ENCODE results near the gene GRM7. TPM values are rescaled to one million over a fixed set of nuclear protein-coding genes. Genes with fewer than 3 reads are reported as not detected.

The GRM7 gene
- total RNA-seq, 1 donor from 2014 or later: 0.16 TPM

DNA sequence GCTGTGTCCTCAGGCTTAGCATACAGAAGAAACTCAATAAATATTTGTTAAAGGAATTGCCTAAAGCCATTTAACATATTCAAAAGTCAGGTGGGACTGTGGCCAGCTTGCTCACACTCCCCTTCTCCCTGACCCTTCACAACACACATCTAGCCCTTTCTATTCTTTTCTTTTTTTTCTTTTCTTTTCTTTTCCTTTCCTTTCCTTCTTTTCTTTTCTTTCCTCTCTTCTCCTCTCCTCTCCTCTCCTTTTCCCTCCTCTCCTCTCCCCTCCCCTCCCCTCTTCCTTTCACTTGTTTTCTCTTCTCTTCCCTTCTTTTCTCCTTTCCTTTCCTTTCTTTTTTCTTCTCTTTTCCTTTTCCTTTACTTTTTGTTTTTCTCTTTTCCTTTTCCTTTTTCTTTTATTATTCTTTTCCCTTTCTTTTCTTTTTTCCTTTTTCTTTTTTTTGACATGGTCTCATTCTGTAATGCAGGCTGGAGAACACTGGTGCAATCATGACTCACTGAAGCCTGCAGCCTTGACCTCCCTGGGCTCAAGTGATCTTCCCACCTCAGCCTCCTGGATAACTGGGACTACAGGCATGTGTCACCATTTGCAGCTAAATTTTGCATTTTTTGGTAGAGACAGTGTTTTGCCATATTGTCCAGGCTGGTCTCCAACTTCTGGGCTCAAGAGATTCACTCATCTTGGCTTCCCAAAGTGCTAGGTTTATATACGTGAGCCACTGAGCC, 377.8 kb downstream of the GRM7 start:
- DNase-seq (ENCODE audit: low spot score): no peak

GRCh38 chr3:7241584-7242302, 380.8 kb downstream of the GRM7 start:
- DNase-seq (ENCODE audit: low spot score): no peak

- DNase-seq (ENCODE audit: low spot score): no peak
These were observed 381.4 kb downstream of the GRM7 start for GRCh38 chr3:7242303-7242635.

- no peak for DNase-seq (ENCODE audit: low spot score)
These were observed 388.7 kb downstream of the GRM7 start for GRCh38 chr3:7249493-7250076.

- DNase-seq (ENCODE audit: low spot score): no peak
These were observed 393.3 kb downstream of the GRM7 start for GRCh38 chr3:7254251-7254650.

GRCh38 chr3:7260975-7261374, 400.1 kb downstream of the GRM7 start:
- no peak for DNase-seq (ENCODE audit: low spot score)

GRCh38 chr3:7263347-7264195, 402.7 kb downstream of the GRM7 start:
- DNase-seq (ENCODE audit: low spot score): no peak

DNA sequence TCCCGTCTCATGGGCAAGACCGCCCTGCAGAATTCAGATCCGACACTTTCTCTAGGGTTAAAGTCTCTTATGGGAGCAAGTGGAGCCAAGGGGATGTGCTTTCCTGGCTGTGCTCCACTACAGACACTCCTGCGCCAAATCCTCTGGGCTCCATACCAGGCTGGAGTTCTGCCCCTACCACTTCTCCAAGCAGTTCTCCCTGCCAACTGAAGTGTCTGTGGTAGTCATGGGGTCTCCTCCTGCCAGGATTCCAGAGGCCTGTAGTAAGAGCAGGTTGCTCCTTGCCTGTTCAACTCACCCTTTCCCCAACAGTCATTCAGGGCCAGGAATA, 403.2 kb downstream of the GRM7 start:
- DNase-seq (ENCODE audit: low spot score): no peak

- DNase-seq (ENCODE audit: low spot score): no peak
These were observed 404.8 kb downstream of the GRM7 start for GRCh38 chr3:7265736-7266135.

DNA sequence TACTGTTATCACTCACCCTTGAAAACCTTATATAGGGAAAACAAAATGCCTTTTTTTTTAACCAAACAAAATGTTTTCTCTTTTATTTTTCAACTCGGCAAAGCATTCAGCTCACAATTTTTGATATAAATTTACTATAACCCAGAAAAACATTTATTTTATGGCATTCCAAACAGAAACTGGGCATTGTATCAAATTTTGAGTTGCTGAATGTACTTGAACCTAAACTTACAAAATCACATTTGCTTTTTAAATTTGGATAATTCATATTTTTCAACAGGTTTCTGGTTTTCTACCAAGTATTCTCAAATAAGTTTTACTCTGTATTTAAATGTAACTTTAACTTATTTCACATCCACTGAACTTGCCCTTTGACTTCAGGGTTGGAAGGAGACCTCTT, 405.6 kb downstream of the GRM7 start:
- DNase-seq (ENCODE audit: low spot score): no peak

DNA sequence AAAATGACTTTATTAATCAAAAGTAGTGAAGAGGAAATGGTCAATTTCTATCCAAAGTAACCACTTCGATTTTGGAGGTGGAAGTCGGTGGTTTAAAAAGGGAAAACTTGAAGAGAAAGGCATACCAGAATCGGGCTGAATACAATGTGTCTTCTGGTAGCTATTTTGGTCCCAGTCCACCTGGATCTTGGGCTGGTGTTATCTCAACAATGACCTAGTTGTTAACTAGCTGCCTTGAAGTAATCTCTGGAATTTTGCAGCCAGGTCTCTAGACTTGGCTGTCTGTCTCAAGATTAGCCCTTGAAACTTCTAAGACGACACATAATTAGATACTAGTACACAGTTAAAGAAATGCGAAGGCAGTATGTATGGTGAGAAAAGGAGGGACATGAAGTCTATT, 409.8 kb downstream of the GRM7 start:
- DNase-seq (ENCODE audit: low spot score): no peak

- DNase-seq (ENCODE audit: low spot score): no peak
These were observed 410.7 kb downstream of the GRM7 start for GRCh38 chr3:7271631-7272030.

DNA sequence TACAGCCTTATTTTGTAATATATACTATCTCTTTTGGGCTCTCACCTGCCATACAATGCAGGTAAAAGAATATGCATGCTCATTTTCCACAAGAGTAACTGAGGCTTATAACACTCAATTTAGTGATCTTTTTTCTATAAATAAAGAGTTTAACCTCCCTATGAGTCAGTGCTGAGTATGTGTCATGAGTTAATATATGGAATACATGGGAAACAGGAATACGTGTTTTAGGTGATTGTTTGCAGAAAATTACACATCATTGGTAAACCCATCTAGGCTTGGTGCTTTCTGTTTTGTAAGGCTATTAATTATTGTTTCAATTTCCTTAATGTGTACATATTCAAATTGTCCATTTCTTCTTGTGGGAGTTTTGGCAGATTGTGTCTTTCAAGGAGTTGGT, 411.3 kb downstream of the GRM7 start:
- DNase-seq (ENCODE audit: low spot score): no peak

DNA sequence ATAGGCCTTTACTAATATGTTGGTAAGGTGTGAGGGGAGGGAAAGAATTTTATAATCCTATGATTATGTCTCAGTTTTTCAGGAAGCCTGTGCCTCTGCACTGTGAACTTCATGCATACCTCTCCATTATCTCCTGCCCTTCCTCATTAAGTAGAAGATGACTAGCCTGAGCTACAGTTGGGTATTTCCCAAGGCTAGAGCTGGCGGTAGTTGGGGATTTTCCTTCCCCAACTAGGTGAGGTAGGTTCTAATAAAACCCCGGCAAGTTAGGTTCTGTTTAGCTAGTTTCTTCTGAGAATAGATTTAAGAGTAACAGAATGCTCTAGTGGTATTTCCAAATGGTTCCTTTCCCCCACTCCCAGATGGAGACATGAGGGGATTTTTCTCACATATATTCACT, 414.5 kb downstream of the GRM7 start:
- no peak for DNase-seq (ENCODE audit: low spot score)

- DNase-seq (ENCODE audit: low spot score): no peak
These were observed 419.4 kb downstream of the GRM7 start for GRCh38 chr3:7280318-7280717.

GRCh38 chr3:7282988-7283387, 422.1 kb downstream of the GRM7 start:
- no peak for DNase-seq (ENCODE audit: low spot score)

GRCh38 chr3:7285505-7285904, 424.6 kb downstream of the GRM7 start:
- DNase-seq (ENCODE audit: low spot score): no peak

DNA sequence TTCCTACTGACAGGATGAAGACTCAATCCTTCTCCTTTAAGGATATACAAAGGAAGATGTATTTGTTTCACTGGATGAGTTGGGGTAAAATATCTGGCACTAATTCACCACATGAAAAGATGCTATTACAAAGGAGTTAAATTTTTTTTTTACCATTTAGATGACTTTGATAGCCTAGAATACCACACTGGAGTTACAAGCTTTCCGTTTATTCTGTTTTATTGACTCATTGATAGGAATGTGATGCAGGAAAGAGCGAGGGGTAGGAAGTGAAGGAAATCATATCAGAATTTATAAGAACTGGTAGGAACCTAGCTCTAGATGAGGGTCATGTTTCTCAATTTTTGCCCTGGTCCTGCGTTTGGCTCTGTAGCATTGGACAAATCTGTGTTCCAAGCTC, 427.2 kb downstream of the GRM7 start:
- DNase-seq (ENCODE audit: low spot score): no peak

DNA sequence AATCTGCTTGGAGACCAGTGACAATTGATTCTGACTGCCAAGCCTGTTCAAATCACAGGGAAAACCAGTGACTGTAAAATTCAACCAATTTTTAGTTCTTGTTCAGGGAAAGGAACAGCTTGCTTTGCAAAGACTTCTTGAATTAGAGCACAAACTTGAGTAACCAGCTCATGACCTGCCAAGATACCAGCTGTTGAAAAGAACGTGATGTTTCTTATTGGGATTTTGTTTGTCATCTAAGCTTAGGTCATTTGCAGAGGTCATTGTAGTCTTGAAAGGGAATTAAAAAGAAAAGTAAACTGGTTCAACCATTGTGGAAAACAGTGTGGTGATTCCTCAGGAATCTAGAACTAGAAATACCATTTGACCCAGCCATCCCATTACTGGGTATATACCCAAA, 428.2 kb downstream of the GRM7 start:
- no peak for DNase-seq (ENCODE audit: low spot score)

DNA sequence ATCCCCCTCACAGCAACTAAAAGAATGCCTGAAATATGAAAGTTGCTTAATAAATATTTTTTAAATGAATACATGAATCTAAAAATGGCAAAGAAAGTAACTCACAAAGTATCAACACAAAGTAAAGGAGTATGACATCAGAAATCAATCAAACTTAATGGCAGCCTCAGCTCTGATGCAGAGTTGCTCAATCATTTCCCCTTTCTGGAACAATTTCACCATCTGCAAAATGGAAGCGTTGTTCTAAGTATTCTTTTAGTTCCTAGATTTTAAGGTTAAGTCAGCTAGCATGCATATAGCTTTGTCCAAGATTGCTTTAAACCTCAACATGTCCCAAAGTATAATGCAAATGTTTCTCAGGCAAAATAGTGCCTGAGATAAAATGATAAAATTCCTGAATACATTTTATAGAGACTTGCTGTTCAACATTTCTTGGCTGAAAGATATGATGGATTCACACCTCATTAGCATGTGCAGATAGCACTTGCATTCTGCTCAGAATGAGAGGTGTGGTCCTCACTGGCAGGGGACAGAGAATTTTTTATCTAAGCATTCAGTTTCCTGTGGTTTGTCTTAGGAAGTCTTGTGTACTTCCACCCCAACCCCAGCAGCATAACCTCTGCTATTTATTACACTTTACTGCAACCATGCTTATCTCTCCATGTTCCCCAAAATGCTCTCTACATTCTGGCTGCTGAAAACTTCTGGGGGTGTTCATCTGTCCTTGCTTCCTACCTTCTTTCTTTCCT, 429.3 kb downstream of the GRM7 start:
- DNase-seq (ENCODE audit: low spot score): no peak

DNA sequence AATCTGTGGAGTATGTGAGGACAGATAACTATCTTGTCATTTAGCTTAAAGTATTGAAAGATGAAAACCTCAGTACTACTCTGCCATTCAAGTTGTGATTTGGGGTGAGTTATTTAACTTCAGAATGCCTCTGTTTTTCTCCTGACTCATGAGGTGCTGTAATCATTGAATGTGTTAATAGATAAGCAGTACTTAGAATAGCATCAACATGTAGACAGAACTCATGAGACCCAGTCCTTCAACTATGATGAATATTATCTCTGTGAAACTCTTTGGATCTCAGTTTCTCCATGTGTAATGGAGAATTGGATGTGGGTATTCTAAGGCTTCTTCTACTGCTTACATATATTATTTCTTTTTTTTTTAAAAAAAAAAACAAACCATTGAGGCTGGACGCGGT, 431.4 kb downstream of the GRM7 start:
- DNase-seq (ENCODE audit: low spot score): no peak

All from mesenteric fat pad (tissue), 1 donor.